SK-N-MC (cell line): ENCODE data around the gene GNAI2.
A peak's percentile ranks its signal among the peaks of the same experiment; 100 is the strongest.

Experiments used
- DNase-seq: peaks from one replicate; pipeline ENCODE4 v3.0.0-alpha.2; 2011; ENCODE audit warnings: low read depth, low spot score
- H3K27ac ChIP-seq: fragments of 200-600 bp; sonication (generic); 2 replicates; pipeline ENCODE4 v1.5.1; 2016; ENCODE audit warnings: mixed run types
- H3K36me3 ChIP-seq: fragments of 200-600 bp; sonication (generic); 2 replicates; pipeline ENCODE4 v1.6.1; 2017; ENCODE audit warnings: antibody characterized with exemption, low read length, mixed read lengths; ENCODE audit not compliant: insufficient read depth
- H3K4me3 ChIP-seq: fragments of 200-600 bp; sonication (generic); 2 replicates; pipeline ENCODE4 v1.5.1; 2016
- H3K9ac ChIP-seq: fragments of 200-600 bp; sonication (generic); 2 replicates; pipeline ENCODE4 v1.8.0; 2017; ENCODE audit warnings: mixed run types, mixed read lengths; ENCODE audit not compliant: insufficient read length
- H3K9me3 ChIP-seq: fragments of 200-600 bp; sonication (generic); 2 replicates; pipeline ENCODE4 v1.6.1; 2017; ENCODE audit warnings: low read depth, mild to moderate bottlenecking, antibody characterized with exemption, low read length, moderate library complexity, mixed read lengths
- EZH2 ChIP-seq: fragments of 200-600 bp; sonication (generic); IDR thresholded peaks from one replicate; pipeline ENCODE4 v1.6.1; 2017; ENCODE audit warnings: antibody characterized with exemption
- FOXP2 ChIP-seq: optimal IDR thresholded peaks from 2 replicates; pipeline ENCODE3; 2011; ENCODE audit warnings: mild to moderate bottlenecking, moderate library complexity; ENCODE audit not compliant: insufficient read depth; ENCODE audit errors: extremely low read length, control extremely low read depth
- POLR2AphosphoS5 ChIP-seq: IDR thresholded peaks from 2 replicates; pipeline ENCODE4 v1.6.1; 2012; ENCODE audit warnings: mild to moderate bottlenecking, low read depth, low read length, borderline replicate concordance

The GNAI2 gene

DNA sequence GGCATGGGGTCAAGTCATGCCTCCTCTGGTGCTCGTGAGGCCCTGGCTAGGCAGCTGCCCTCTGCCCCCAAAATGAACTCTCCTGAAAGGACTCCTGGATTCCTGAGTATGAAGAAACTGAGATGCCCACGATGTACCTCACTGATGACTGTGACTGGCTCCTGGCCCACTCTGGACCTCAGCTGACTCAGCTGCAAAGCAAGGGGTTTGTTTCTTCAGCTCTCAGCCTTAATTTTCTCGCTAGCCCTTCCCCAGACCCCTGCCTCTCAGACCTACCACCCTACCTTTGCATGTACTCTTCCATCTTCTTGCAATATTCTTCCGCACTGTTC is 5.2 kb upstream of the GNAI2 start:
- no peak overlapping the region for H3K9ac ChIP-seq
- no peaks in the 10 kb centered on the region for H3K9me3 ChIP-seq
- no peak overlapping the region for H3K27ac ChIP-seq
- TF ChIP-seq FOXP2 (no peak), POLR2AphosphoS5 (no peak), EZH2 (no peak)
- no peaks in the 10 kb centered on the region for H3K36me3 ChIP-seq
- DNase-seq: no peak
- H3K4me3 ChIP-seq: no peak overlapping the region

DNA sequence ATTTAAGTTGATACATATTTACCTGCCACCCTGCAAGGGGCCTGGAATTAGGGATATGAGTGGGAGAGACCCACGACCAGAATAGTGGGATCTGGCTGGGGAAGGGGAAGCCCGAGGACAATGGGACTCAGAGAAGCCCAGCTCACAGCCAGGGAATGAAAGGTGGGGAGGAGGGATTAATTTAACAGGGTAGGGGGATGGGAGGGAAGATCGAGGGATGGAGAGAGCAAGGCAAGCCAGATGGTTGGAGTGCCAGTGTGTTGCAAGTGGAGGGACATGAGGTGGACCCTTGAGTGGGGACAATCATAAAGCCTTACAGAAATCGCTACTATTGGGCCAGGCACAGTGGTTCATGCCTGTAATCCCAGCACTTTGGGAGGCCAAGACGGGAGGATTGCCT is 4.4 kb upstream of the GNAI2 start:
- Histone ChIP-seq H3K27ac (no peak overlapping the region), H3K4me3 (no peak overlapping the region), H3K9me3 (no peaks in the 10 kb centered on the region), H3K36me3 (no peaks in the 10 kb centered on the region), H3K9ac (no peak overlapping the region)
- DNase-seq: no peak
- TF ChIP-seq FOXP2: no peak
- no peak for TF ChIP-seq POLR2AphosphoS5
- no peak for TF ChIP-seq EZH2

DNA sequence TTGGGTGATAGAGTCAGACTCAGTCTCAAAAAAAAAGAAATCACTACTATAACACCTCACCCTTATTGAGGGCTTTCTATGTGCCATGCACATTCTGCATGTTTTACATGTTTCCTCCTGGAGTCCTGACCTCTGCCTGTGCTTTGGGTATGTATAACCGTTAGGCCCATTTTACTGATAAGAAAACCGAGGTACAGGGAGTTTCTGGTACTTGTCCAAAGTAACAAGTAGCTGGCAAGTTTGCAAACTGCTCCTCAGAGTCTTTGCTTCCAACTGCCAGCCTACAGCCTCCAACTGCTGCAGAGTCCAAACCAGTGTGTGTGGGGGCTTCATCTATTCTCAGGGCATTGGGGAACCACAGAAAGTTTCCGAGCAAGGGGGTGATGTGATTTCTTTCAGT is 3.7 kb upstream of the GNAI2 start:
- no peak overlapping the region for H3K9ac ChIP-seq
- H3K27ac ChIP-seq: no peak overlapping the region
- no peak overlapping the region for H3K4me3 ChIP-seq
- H3K36me3 ChIP-seq: no peaks in the 10 kb centered on the region
- H3K9me3 ChIP-seq: no peaks in the 10 kb centered on the region
- no peak for DNase-seq
- TF ChIP-seq FOXP2: no peak
- TF ChIP-seq POLR2AphosphoS5: no peak
- no peak for TF ChIP-seq EZH2

DNA sequence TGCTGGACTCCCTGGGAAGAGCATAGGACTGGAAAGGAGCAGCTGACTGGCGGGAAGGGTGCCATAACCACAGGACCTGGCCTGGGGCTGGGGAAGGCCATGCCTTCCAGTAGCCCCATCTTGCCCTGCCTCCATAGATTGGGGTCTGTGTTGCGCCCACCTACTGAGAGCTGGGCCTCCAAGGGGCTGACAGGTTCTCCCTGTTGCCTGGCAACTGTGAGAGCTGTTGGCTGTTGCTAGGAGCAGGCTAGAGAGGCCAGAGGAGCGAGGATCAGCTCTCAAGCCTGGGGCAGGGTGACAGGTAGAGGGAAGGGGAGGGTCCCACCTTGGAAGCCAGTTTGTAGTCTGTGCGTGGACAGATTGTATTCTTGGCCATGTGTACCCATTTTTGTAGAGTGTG is 2.8 kb upstream of the GNAI2 start:
- Histone ChIP-seq H3K9me3 (no peaks in the 10 kb centered on the region), H3K36me3 (no peaks in the 10 kb centered on the region), H3K4me3 (no peak overlapping the region), H3K27ac (no peak overlapping the region), H3K9ac (no peak overlapping the region)
- DNase-seq: no peak
- TF ChIP-seq FOXP2: no peak
- TF ChIP-seq POLR2AphosphoS5: no peak
- no peak for TF ChIP-seq EZH2

DNA sequence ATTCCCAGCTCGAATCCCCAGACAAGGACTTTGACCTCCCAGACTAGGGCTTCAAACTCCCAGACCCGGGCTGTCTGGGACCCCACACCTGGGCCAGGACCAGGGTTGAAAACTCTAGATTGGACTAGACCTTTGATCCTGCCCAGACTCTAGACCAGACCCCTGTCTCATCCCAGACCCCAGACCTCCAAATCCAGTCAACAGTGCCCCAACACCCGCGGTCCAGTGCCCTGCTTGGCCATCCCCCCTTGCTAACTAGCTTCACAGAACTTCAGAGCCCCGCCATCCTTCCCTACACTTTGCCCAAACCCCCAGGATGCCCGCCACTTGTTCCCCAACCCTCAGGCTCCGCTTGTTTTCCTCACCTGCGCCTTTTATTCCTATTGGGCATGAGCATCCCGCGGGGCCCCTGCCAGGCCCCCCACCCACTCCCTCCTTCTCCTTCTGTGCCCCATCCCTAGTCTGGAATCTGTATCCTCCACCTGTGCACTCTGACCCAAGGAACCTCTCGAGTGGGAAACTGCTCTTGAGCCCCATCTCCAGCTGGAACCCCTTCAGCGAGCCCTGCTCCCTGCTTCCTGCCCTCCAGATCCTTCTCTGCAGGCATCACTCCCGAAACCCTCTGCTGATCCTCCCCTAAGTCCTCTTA is 604 bp downstream of the GNAI2 start:
- H3K36me3 ChIP-seq: no peaks in the 10 kb centered on the region
- no peaks in the 10 kb centered on the region for H3K9me3 ChIP-seq
- no peak overlapping the region for H3K27ac ChIP-seq
- no peak for TF ChIP-seq EZH2
- TF ChIP-seq POLR2AphosphoS5: no peak
- peak overlapping the region; percentile 58 for H3K9ac ChIP-seq
- H3K4me3 ChIP-seq: peak overlapping the region; percentile 82
- no peak for DNase-seq

DNA sequence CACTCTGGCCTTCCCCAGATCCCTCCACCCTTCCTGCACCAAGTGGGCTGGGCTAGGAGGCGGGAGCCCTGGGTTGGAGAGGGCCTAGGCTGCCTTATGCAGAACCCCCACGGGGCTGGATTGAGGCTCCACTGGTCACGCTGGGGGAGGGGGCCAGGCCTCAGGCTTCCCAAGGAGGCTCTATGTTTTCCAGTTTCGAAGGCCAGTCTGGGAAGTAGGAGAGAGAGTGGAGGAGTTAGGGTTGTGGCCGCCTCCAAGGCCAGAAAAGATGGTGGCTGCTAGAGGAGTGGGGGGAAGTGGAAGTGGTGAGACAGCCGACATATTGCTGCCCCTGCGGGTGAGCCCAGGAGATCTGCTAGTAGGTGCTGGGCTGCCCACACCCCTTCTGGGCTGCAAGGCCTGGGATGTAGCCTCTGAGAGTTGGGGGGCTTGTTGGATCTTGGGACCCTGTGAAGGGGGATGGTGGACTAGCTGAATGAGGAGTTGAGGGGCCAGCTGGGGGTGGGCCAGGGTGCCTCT is 1.2 kb downstream of the GNAI2 start:
- no peaks in the 10 kb centered on the region for H3K36me3 ChIP-seq
- peak overlapping the region; percentile 82 for H3K4me3 ChIP-seq
- H3K27ac ChIP-seq: no peak overlapping the region
- H3K9ac ChIP-seq: peak overlapping the region; percentile 58
- no peaks in the 10 kb centered on the region for H3K9me3 ChIP-seq
- DNase-seq: no peak
- TF ChIP-seq POLR2AphosphoS5 (no peak), EZH2 (no peak), FOXP2 (no peak)

DNA sequence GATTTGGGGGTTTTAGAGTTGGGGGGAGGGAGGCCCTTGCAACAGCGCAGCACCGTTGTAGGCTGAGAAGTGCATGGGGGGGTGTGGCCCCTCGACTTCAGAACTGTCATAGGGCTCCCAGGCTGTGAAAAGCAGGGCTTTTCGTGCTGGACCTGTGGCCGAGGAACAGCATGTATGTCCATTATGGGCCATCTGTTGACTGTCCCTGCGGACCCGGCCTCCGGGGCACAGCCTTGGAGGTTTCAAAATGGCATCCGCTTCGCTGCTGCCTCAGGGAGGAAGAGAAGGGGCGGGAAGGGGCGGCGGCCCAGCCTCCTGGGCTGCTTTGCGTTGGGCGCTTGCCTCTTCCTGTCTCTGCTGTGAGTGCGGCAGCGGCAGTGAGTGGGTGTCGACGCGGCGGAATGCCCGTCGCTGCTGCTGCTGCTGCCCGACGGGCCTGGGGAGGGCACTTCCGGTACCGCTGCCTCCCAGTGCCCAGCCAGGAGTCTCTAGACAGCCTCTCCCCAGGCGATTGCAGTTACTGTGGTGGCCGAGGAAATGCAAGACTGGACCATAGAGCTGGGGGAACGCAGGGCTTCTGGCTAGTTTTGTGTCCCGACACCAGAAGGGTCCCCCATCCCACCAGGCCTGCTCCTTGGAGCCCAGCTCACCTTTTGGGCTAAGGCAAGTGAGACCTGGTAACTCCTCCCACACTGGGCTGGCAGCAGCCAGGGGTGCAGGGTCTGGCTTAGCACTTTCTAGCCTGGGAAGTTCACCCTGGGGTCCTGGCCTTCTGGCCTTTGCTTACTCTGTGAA is 1.9 kb downstream of the GNAI2 start:
- Histone ChIP-seq H3K4me3 (peak overlapping the region; percentile 82), H3K9ac (peak overlapping the region; percentile 69), H3K36me3 (no peaks in the 10 kb centered on the region), H3K27ac (no peak overlapping the region), H3K9me3 (no peaks in the 10 kb centered on the region)
- no peak for TF ChIP-seq POLR2AphosphoS5
- no peak for TF ChIP-seq EZH2
- no peak for TF ChIP-seq FOXP2
- DNase-seq: no peak

DNA sequence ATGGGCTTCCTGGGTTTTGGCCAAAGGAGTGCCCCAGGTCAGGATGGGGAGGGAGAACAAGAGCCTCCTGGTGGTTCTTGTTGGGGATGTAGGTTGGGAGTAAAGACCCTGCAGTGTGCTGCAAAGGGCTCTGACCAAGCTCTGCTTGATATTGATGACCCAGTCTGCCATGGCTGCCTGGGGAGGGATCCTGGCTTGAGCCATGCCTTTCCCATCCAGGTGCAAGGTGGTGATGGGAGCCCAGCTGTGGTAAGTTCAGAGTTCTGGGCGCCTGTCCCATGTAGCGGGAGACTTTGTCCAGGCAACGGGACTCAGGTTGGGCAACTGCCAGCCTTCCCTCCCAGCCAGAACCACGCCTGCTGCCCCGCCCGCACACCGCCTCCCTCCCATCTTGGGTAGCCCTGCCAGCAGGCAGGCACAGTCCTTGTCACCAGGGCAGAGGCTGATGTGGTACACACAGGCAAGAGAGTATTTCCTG is 2.6 kb downstream of the GNAI2 start:
- DNase-seq: no peak
- H3K9me3 ChIP-seq: no peaks in the 10 kb centered on the region
- TF ChIP-seq FOXP2: no peak
- TF ChIP-seq EZH2: no peak
- no peak for TF ChIP-seq POLR2AphosphoS5
- no peak overlapping the region for H3K27ac ChIP-seq
- H3K9ac ChIP-seq: no peak overlapping the region
- no peaks in the 10 kb centered on the region for H3K36me3 ChIP-seq
- peak overlapping the region; percentile 82 for H3K4me3 ChIP-seq

DNA sequence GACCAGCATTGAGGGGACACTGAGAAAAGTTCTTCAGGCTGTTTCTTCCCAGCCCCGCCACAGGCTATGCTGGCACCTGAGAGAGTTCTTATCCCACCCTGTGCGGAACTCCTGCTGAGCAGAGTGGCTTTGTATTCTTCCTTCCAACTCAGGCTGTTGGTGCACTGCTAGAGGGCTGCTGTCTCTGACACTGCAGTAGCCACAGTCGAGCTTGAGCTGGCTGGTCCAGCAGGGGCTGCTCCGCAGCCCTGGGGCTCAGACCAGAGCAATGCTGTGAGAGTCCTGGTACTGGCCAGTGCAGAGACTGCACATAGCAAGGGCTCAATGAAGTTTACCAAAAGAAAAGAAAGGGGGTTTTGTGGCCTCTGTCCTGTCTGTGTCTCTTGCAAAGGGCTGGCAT is 3.6 kb downstream of the GNAI2 start:
- TF ChIP-seq EZH2 (no peak), FOXP2 (no peak), POLR2AphosphoS5 (no peak)
- H3K27ac ChIP-seq: peak overlapping the region; percentile 21; the same call in 1 of the 2 replicates
- H3K9me3 ChIP-seq: no peaks in the 10 kb centered on the region
- H3K36me3 ChIP-seq: no peaks in the 10 kb centered on the region
- DNase-seq: no peak
- no peak overlapping the region for H3K4me3 ChIP-seq
- H3K9ac ChIP-seq: no peak overlapping the region
